ENCODE results near the gene FKBP1C. TPM values are rescaled to one million over a fixed set of nuclear protein-coding genes. Genes with fewer than 3 reads are reported as not detected.
"Not testable (repeated sequence)": the region's sequence is repeated elsewhere in the genome, so short reads cannot be mapped to it uniquely, and the experiment has no call there.

The FKBP1C gene
- total and polyA plus RNA-seq, 2 of the 8 experiments (the other 6 are each of a cell fraction or from before 2014, with no cell fraction given): 0.74 to 1.0 TPM

- H2BK20ac ChIP-seq (ENCODE audit: low read length); H3K27ac ChIP-seq (ENCODE audit: low read depth, low read length); H3K56ac ChIP-seq (replicated peaks; ENCODE audit: insufficient read length, low read depth, low read length); H4K5ac ChIP-seq (ENCODE audit: insufficient read length, low read depth, low read length); H3K9ac ChIP-seq (replicated peaks in 1 of 4; ENCODE audit: extremely low read depth in 1 of 4, low read depth in 3 of 4, low read length in 3 of 4); H3K4me3 ChIP-seq (ENCODE audit: extremely low read depth in 1 of 4, insufficient read depth in 2 of 4, low read depth in 3 of 4, low read length in 4 of 4); H2AFZ ChIP-seq (ENCODE audit: low read length); H2AK5ac ChIP-seq (ENCODE audit: low read depth, low read length); H4K20me1 ChIP-seq (replicated peaks in 1 of 2; ENCODE audit: control insufficient read depth in 1 of 2, insufficient read depth in 2 of 2, low read length in 2 of 2); FAIRE-seq; H3K4me1 ChIP-seq (replicated peaks in 1 of 4; ENCODE audit: control insufficient read depth in 3 of 4, insufficient read depth in 4 of 4, low read length in 3 of 4); DNase-seq (ENCODE audit: low read depth in 1 of 2, low spot score in 2 of 2); H2BK120ac ChIP-seq (replicated peaks; ENCODE audit: low read depth, low read length); H3K23me2 ChIP-seq (ENCODE audit: low read depth, low read length); H3K79me1 ChIP-seq (ENCODE audit: low read depth, low read length); H4K8ac ChIP-seq (ENCODE audit: extremely low read depth, insufficient read depth, low read length); H3K27me3 ChIP-seq (replicated peaks in 1 of 4; ENCODE audit: control insufficient read depth in 3 of 4, extremely low read depth in 1 of 4, insufficient read depth in 3 of 4, low read length in 3 of 4); POLR2A ChIA-PET (ENCODE audit: partially characterized antibody); H3K14ac ChIP-seq (ENCODE audit: insufficient read length); H3K36me3 ChIP-seq (ENCODE audit: control insufficient read depth in 2 of 4, insufficient read depth in 4 of 4, low read length in 3 of 4); H2BK12ac ChIP-seq (ENCODE audit: low read depth, low read length); H2BK15ac ChIP-seq (ENCODE audit: low read length); H3K23ac ChIP-seq (ENCODE audit: insufficient read length); H3K4ac ChIP-seq (replicated peaks; ENCODE audit: insufficient read length, low read depth, low read length); H4K91ac ChIP-seq (replicated peaks; ENCODE audit: insufficient read length, low read length); H3K18ac ChIP-seq (ENCODE audit: extremely low read depth, low read length); H2BK5ac ChIP-seq (ENCODE audit: low read depth, low read length); H3K79me2 ChIP-seq (ENCODE audit: control insufficient read depth in 1 of 2, insufficient read depth in 2 of 2, low read length in 2 of 2); CTCF ChIA-PET (ENCODE audit: partially characterized antibody); H3K4me2 ChIP-seq (ENCODE audit: insufficient read depth in 1 of 2, low read depth in 2 of 2, low read length in 2 of 2): not testable (repeated sequence)
- peaks cover 4 to 20% of the 10 kb centered on the region in 2 experiments; a peak in 2 of 4 replicates for H3K9me3 ChIP-seq (ENCODE audit: insufficient read depth in 2 of 2, low read depth in 1 of 2, low read length in 1 of 2)
- 83% methylated on average over 11 of the region's 37 CpGs; no CpG with 5 or more reads in 1 of the 2 experiments for WGBS, 2 experiments (ENCODE audit: extremely low coverage in 1 of 2, insufficient coverage in 1 of 2, insufficient read length in 1 of 2, insufficient replicate concordance in 2 of 2, low coverage in 1 of 2, low lambda C conversion rate in 2 of 2, missing lambda C conversion rate in 1 of 2)
These were observed 47.0 kb upstream of the FKBP1C start for GRCh38 chr6:63164047-63164803.

All from H1 (cell line).